HepG2 (cell line): ENCODE results near the gene SEPTIN12. TPM values are rescaled to one million over a fixed set of nuclear protein-coding genes. Genes with fewer than 3 reads are reported as not detected.

Experiments
- BCL6 ChIP-seq: IDR thresholded peaks from 2 replicates; pipeline ENCODE4 v1.6.1; 2016; ENCODE audit warnings: missing genetic modification reagents, missing compliant biosample characterization
- CEBPG ChIP-seq: IDR thresholded peaks from 2 replicates; pipeline ENCODE4 v1.6.1; 2016
- CENPT ChIP-seq: sonication (generic); formaldehyde crosslinking; IDR thresholded peaks from 2 replicates; pipeline ENCODE4 v1.8.0; 2022; ENCODE audit warnings: low read depth, mild to moderate bottlenecking, moderate library complexity, missing genetic modification reagents
- DPF2 ChIP-seq: sonication (generic); formaldehyde crosslinking; IDR thresholded peaks from 2 replicates; pipeline ENCODE4 v1.4.0; 2020; ENCODE audit warnings: mild to moderate bottlenecking, low read depth, missing genetic modification reagents, borderline replicate concordance
- FOXO1 ChIP-seq: sonication (generic); formaldehyde crosslinking; IDR thresholded peaks from 2 replicates; pipeline ENCODE4 v1.4.0; 2020; ENCODE audit warnings: missing genetic modification reagents
- GMEB1 ChIP-seq: sonication (generic); formaldehyde crosslinking; IDR thresholded peaks from 2 replicates; pipeline ENCODE4 v1.5.1; 2020; ENCODE audit warnings: missing genetic modification reagents, mild to moderate bottlenecking, borderline replicate concordance
- KDM1A ChIP-seq: IDR thresholded peaks from 2 replicates; pipeline ENCODE4 v1.6.1; 2016; ENCODE audit warnings: missing compliant biosample characterization
- KLF12 ChIP-seq: sonication (generic); formaldehyde crosslinking; IDR thresholded peaks from 2 replicates; pipeline ENCODE4 v1.4.0; 2020; ENCODE audit warnings: missing genetic modification reagents, borderline replicate concordance
- NFE2 ChIP-seq: sonication (generic); formaldehyde crosslinking; IDR thresholded peaks from 2 replicates; pipeline ENCODE4 v1.4.0; 2020; ENCODE audit warnings: missing genetic modification reagents
- POGZ ChIP-seq: sonication (generic); formaldehyde crosslinking; IDR thresholded peaks from 2 replicates; pipeline ENCODE4 v1.4.0; 2020; ENCODE audit warnings: mild to moderate bottlenecking, missing genetic modification reagents
- SALL1 ChIP-seq: sonication (generic); formaldehyde crosslinking; IDR thresholded peaks from 2 replicates; pipeline ENCODE4 v1.8.0; 2022; ENCODE audit warnings: mild to moderate bottlenecking, missing genetic modification reagents
- SP4 ChIP-seq: sonication (generic); formaldehyde crosslinking; IDR thresholded peaks from 2 replicates; pipeline ENCODE4 v1.8.1; 2023; ENCODE audit warnings: mild to moderate bottlenecking, missing genetic modification reagents
- SRSF9 ChIP-seq: fragments of 200-400 bp; formaldehyde crosslinking; IDR thresholded peaks from 2 replicates; pipeline ENCODE4 v1.6.1; 2018; ENCODE audit warnings: borderline replicate concordance, mild to moderate bottlenecking, low read depth, low read length; ENCODE audit not compliant: insufficient read depth, poor library complexity, severe bottlenecking
- TEAD2 ChIP-seq: sonication (generic); formaldehyde crosslinking; IDR thresholded peaks from 2 replicates; pipeline ENCODE4 v1.9.0; 2021; ENCODE audit warnings: missing genetic modification reagents
- TEAD3 ChIP-seq: optimal IDR thresholded peaks from 2 replicates; pipeline ENCODE3; 2016; ENCODE audit warnings: borderline replicate concordance
- ZBTB7A ChIP-seq: sonication (generic); formaldehyde crosslinking; IDR thresholded peaks from 2 replicates; pipeline ENCODE4 v1.8.0; 2022; ENCODE audit warnings: mild to moderate bottlenecking, missing genetic modification reagents
- ZNF225 ChIP-seq: sonication (generic); formaldehyde crosslinking; IDR thresholded peaks from 2 replicates; pipeline ENCODE4 v1.4.0; 2020; ENCODE audit warnings: mild to moderate bottlenecking, missing genetic modification reagents
- ZNF292 ChIP-seq: sonication (generic); formaldehyde crosslinking; IDR thresholded peaks from 2 replicates; pipeline ENCODE4 v1.8.1; 2022; ENCODE audit warnings: mild to moderate bottlenecking, low read depth, missing genetic modification reagents, borderline replicate concordance
- ZNF329 ChIP-seq: sonication (generic); formaldehyde crosslinking; IDR thresholded peaks from 2 replicates; pipeline ENCODE4 v1.9.0; 2021; ENCODE audit warnings: low read depth, mild to moderate bottlenecking, missing genetic modification reagents
- ZNF460 ChIP-seq: sonication (generic); formaldehyde crosslinking; IDR thresholded peaks from 2 replicates; pipeline ENCODE4 v1.5.1; 2020; ENCODE audit warnings: missing genetic modification reagents, mild to moderate bottlenecking, borderline replicate concordance
- ZNF530 ChIP-seq: sonication (generic); formaldehyde crosslinking; IDR thresholded peaks from 2 replicates; pipeline ENCODE4 v1.5.0; 2020; ENCODE audit warnings: low read depth, mild to moderate bottlenecking, missing genetic modification reagents
- ZNF543 ChIP-seq: sonication (generic); formaldehyde crosslinking; IDR thresholded peaks from 2 replicates; pipeline ENCODE4 v1.4.0; 2020; ENCODE audit warnings: mild to moderate bottlenecking, missing genetic modification reagents
- ZNF574 ChIP-seq: sonication (generic); formaldehyde crosslinking; IDR thresholded peaks from 2 replicates; pipeline ENCODE4 v1.4.0; 2020; ENCODE audit warnings: missing genetic modification reagents
- ZNF605 ChIP-seq: sonication (generic); formaldehyde crosslinking; IDR thresholded peaks from 2 replicates; pipeline ENCODE4 v1.8.0; 2022; ENCODE audit warnings: mild to moderate bottlenecking, missing genetic modification reagents
- ZNF75D ChIP-seq: sonication (generic); formaldehyde crosslinking; IDR thresholded peaks from 2 replicates; pipeline ENCODE4 v1.8.1; 2023; ENCODE audit warnings: missing genetic modification reagents, mild to moderate bottlenecking, borderline replicate concordance
- ZNF883 ChIP-seq: sonication (generic); formaldehyde crosslinking; IDR thresholded peaks from 2 replicates; pipeline ENCODE4 v1.5.1; 2020; ENCODE audit warnings: mild to moderate bottlenecking, missing genetic modification reagents; ENCODE audit errors: not compliant biosample characterization
- polyA plus RNA-seq, 8 experiments: library from polyadenylated mRNA; depleted of rRNA in 3 of 8; stranded (reverse) in 7 of 8; unstranded in 1 of 8; fragments of >200 nt; fragmentation: Illumina TruSeq in 4 of 8; extraction: Trizol in 4 of 8; gene quantifications; 2 replicates each; pipeline versions ENCODE4 v1.2.1 to v1.2.3, GENCODE V29; 2011 to 2016; ENCODE audit warnings: low read depth in 4 of 8, missing spikeins in 1 of 8, mixed read lengths in 1 of 8; ENCODE audit not compliant: insufficient read depth in 1 of 8
- total RNA-seq, 5 experiments: library from RNA; depleted of rRNA; stranded (reverse); fragments of >200 nt; fragmentation: Illumina TruSeq; extraction: Trizol; gene quantifications; 2 replicates each; pipeline ENCODE4 v1.2.3, GENCODE V29; 2016; ENCODE audit warnings: low read depth in 1 of 5

The SEPTIN12 gene
- total and polyA plus RNA-seq, 2 of the 13 experiments (the other 11 are each of a cell fraction or from before 2014, with no cell fraction given) = 0.22 TPM; not detected in 1

- TF ChIP-seq ZNF605 (CRISPR knock-in tag) = peak; percentile 75
- TF ChIP-seq DPF2 (CRISPR knock-in tag) = no peak
- peak; percentile 71 for TF ChIP-seq ZNF883 (CRISPR knock-in tag)
- peak; percentile 38; the same call in 1 of the 2 replicates for TF ChIP-seq ZNF292 (CRISPR knock-in tag)
- peak; percentile 51; the same call in 1 of the 2 replicates for TF ChIP-seq FOXO1 (CRISPR knock-in tag)
- peak; percentile 89 for TF ChIP-seq ZNF574 (CRISPR knock-in tag)
- no peak for TF ChIP-seq NFE2
- peak; percentile 63; the same call in 1 of the 2 replicates for TF ChIP-seq KLF12
- peak; percentile 43 for TF ChIP-seq POGZ
- TF ChIP-seq ZNF329 = 0 out of 2 replicates have a peak, but pooled peaks have one; percentile 49
- TF ChIP-seq CEBPG (CRISPR knock-in tag) = peak; percentile 52; the same call in 1 of the 2 replicates
- no peak for TF ChIP-seq ZNF75D (CRISPR knock-in tag)
- peak; percentile 50; the same call in 1 of the 2 replicates for TF ChIP-seq ZNF543 (CRISPR knock-in tag)
- TF ChIP-seq SALL1 (CRISPR knock-in tag) = peak; percentile 74
- TF ChIP-seq CENPT (CRISPR knock-in tag) = no peak
- TF ChIP-seq TEAD3 (CRISPR knock-in tag) = peak; percentile 73
- peak; percentile 89 for TF ChIP-seq ZBTB7A (CRISPR knock-in tag)
- TF ChIP-seq ZNF530 (CRISPR knock-in tag) = no peak
- TF ChIP-seq ZNF460 (CRISPR knock-in tag) = peak; percentile 98
- peak; percentile 45; the same call in 1 of the 2 replicates for TF ChIP-seq BCL6
- no peak for TF ChIP-seq SRSF9
- TF ChIP-seq SP4 (CRISPR knock-in tag) = peak; percentile 100
- peak; percentile 70 for TF ChIP-seq KDM1A (CRISPR knock-in tag)
- TF ChIP-seq ZNF225 (CRISPR knock-in tag) = peak; percentile 38; the same call in 1 of the 2 replicates
- peak; percentile 95 for TF ChIP-seq GMEB1 (CRISPR knock-in tag)
- TF ChIP-seq TEAD2 (CRISPR knock-in tag) = no peak
These were observed 21.1 kb downstream of the SEPTIN12 start, which contains the start of gene ZNF500 (continued) for GRCh38 chr16:4766875-4767628.
